H9 (cell line): ENCODE data around the gene NPLOC4. TPM values are rescaled to one million over a fixed set of nuclear protein-coding genes. Genes with fewer than 3 reads are reported as not detected.

Experiments used
- DNase-seq: peaks from one replicate; pipeline ENCODE4 v3.0.0-alpha.2; 2017
- H2AFZ ChIP-seq: one replicate; pipeline ENCODE4 v1.6.1; 2013; ENCODE audit warnings: mild to moderate bottlenecking, low read length, control low read depth, moderate library complexity
- H2AK5ac ChIP-seq: 2 replicates; pipeline ENCODE4 v1.6.1; 2013; ENCODE audit warnings: low read length, control low read depth, mixed read lengths; ENCODE audit not compliant: insufficient read length
- H2BK120ac ChIP-seq: one replicate; pipeline ENCODE4 v1.6.1; 2013; ENCODE audit warnings: low read depth, mild to moderate bottlenecking, low read length, control low read depth, inconsistent platforms; ENCODE audit not compliant: poor library complexity, severe bottlenecking
- H2BK12ac ChIP-seq: 2 replicates; pipeline ENCODE4 v1.6.1; 2013; ENCODE audit warnings: low read length, control low read depth, mixed read lengths, low read depth; ENCODE audit not compliant: insufficient read length
- H2BK15ac ChIP-seq: 2 replicates; pipeline ENCODE4 v1.6.1; 2013; ENCODE audit warnings: low read depth, low read length, control low read depth
- H2BK20ac ChIP-seq: one replicate; pipeline ENCODE4 v1.6.1; 2013; ENCODE audit warnings: low read depth, mild to moderate bottlenecking, low read length, control low read depth, inconsistent platforms; ENCODE audit not compliant: poor library complexity, severe bottlenecking
- H2BK5ac ChIP-seq: 2 replicates; pipeline ENCODE4 v1.6.1; 2013; ENCODE audit warnings: low read length, control low read depth, mixed read lengths; ENCODE audit not compliant: insufficient read length
- H3K14ac ChIP-seq: 2 replicates; pipeline ENCODE4 v1.6.1; 2013; ENCODE audit warnings: low read length, control low read depth; ENCODE audit not compliant: insufficient read depth
- H3K18ac ChIP-seq: 2 replicates; pipeline ENCODE4 v1.6.1; 2013; ENCODE audit warnings: low read depth, mild to moderate bottlenecking, mixed read lengths, low read length, control low read depth; ENCODE audit not compliant: insufficient read length
- H3K23ac ChIP-seq: 2 replicates; pipeline ENCODE4 v1.6.1; 2013; ENCODE audit warnings: low read length, control low read depth, mixed read lengths, low read depth; ENCODE audit not compliant: insufficient read length
- H3K23me2 ChIP-seq: 2 replicates; pipeline ENCODE4 v1.6.1; 2013; ENCODE audit warnings: low read depth, mild to moderate bottlenecking, mixed read lengths, low read length, control low read depth; ENCODE audit not compliant: insufficient read length, poor library complexity, severe bottlenecking
- H3K27ac ChIP-seq: 2 replicates; pipeline ENCODE4 v1.5.1; 2013; ENCODE audit warnings: low read length, control low read depth, mixed read lengths, low read depth; ENCODE audit not compliant: insufficient read length
- H3K27me3 ChIP-seq: 2 replicates; pipeline ENCODE4 v1.6.1; 2013; ENCODE audit warnings: low read length, control low read depth, inconsistent platforms; ENCODE audit not compliant: insufficient read depth
- H3K4ac ChIP-seq: 2 replicates; pipeline ENCODE4 v1.6.1; 2013; ENCODE audit warnings: low read depth, mild to moderate bottlenecking, control low read depth, inconsistent platforms, low read length, moderate library complexity
- H3K4me1 ChIP-seq: 2 replicates; pipeline ENCODE4 v1.6.1; 2013; ENCODE audit warnings: low read length, control low read depth, inconsistent platforms; ENCODE audit not compliant: insufficient read depth
- H3K4me2 ChIP-seq: 2 replicates; pipeline ENCODE4 v1.6.1; 2013; ENCODE audit warnings: low read length, control low read depth, mixed read lengths; ENCODE audit not compliant: insufficient read length, insufficient read depth
- H3K56ac ChIP-seq: 2 replicates; pipeline ENCODE4 v1.6.1; 2013; ENCODE audit warnings: low read depth, mild to moderate bottlenecking, mixed read lengths, low read length, control low read depth; ENCODE audit not compliant: insufficient read length
- H3K79me1 ChIP-seq: 2 replicates; pipeline ENCODE4 v1.6.1; 2013; ENCODE audit warnings: low read depth, mild to moderate bottlenecking, moderate library complexity, low read length, control low read depth, inconsistent platforms; ENCODE audit not compliant: insufficient read depth, poor library complexity, severe bottlenecking
- H3K79me2 ChIP-seq: 2 replicates; pipeline ENCODE4 v1.6.1; 2013; ENCODE audit warnings: low read length, control low read depth, inconsistent platforms; ENCODE audit not compliant: insufficient read depth
- H3K9ac ChIP-seq: 2 replicates; pipeline ENCODE4 v1.6.1; 2013; ENCODE audit warnings: low read length, control low read depth, mixed read lengths; ENCODE audit not compliant: insufficient read length; ENCODE audit errors: extremely low read depth
- H3K9me3 ChIP-seq: one replicate; pipeline ENCODE4 v1.6.1; 2013; ENCODE audit warnings: low read depth, low read length, inconsistent platforms; ENCODE audit not compliant: control insufficient read depth
- H3T11ph ChIP-seq: one replicate; pipeline ENCODE4 v1.6.1; 2013; ENCODE audit warnings: mild to moderate bottlenecking, low read length, control low read depth, inconsistent platforms
- H4K20me1 ChIP-seq: one replicate; pipeline ENCODE4 v1.6.1; 2013; ENCODE audit not compliant: control insufficient read depth, insufficient read length, insufficient read depth
- H4K5ac ChIP-seq: 2 replicates; pipeline ENCODE4 v1.6.1; 2013; ENCODE audit warnings: low read depth, mild to moderate bottlenecking, mixed read lengths, low read length, control low read depth; ENCODE audit not compliant: insufficient read length
- H4K8ac ChIP-seq: replicated peaks from 2 replicates; pipeline ENCODE4 v1.6.1; 2013; ENCODE audit warnings: low read length, control low read depth, mixed read lengths, low read depth; ENCODE audit not compliant: insufficient read length
- H4K91ac ChIP-seq: 2 replicates; pipeline ENCODE4 v1.6.1; 2013; ENCODE audit warnings: low read depth, mild to moderate bottlenecking, moderate library complexity, mixed read lengths, low read length, control low read depth; ENCODE audit not compliant: insufficient read length
- H3K27ac Mint-ChIP-seq, 3 experiments: 2 replicates in 2 of 3; 3 replicates in 1 of 3; pipeline ENCODE4 v1.8.0; 2020 to 2021; ENCODE audit warnings: mixed read lengths in 3 of 3, mild to moderate bottlenecking in 1 of 3, moderate library complexity in 1 of 3
- H3K27me3 Mint-ChIP-seq: 2 replicates; pipeline ENCODE4 v1.8.0; 2021; ENCODE audit warnings: low read depth, mild to moderate bottlenecking, moderate library complexity, mixed read lengths
- H3K36me3 Mint-ChIP-seq, 3 experiments: 2 replicates in 2 of 3; 3 replicates in 1 of 3; pipeline ENCODE4 v1.8.0; 2020 to 2021; ENCODE audit warnings: low read depth in 3 of 3, mixed read lengths in 3 of 3; ENCODE audit not compliant: insufficient read depth in 1 of 3
- H3K4me1 Mint-ChIP-seq, 2 experiments: 2 replicates each; pipeline ENCODE4 v1.8.0; 2020; ENCODE audit warnings: mixed read lengths in 2 of 2
- H3K4me3 Mint-ChIP-seq, 2 experiments: 2 replicates in 1 of 2; 3 replicates in 1 of 2; pipeline ENCODE4 v1.8.0; 2020 to 2021; ENCODE audit warnings: mild to moderate bottlenecking in 2 of 2, mixed read lengths in 2 of 2, moderate library complexity in 1 of 2
- H3K9me3 Mint-ChIP-seq, 2 experiments: 2 replicates in 1 of 2; 3 replicates in 1 of 2; pipeline ENCODE4 v1.8.0; 2020; ENCODE audit warnings: mild to moderate bottlenecking in 2 of 2, mixed read lengths in 2 of 2, moderate library complexity in 1 of 2
- CTCF ChIP-seq: fragments of 200-600 bp; sonication (generic); conservative IDR thresholded peaks from 3 replicates; pipeline ENCODE4 v1.8.0; 2021; ENCODE audit warnings: antibody characterized with exemption, mild to moderate bottlenecking
- WGBS: extraction: QIAGEN DNeasy Blood & Tissue Kit; methylation state at CpG from one replicate; pipeline ENCODE4 v1.1.7; 2013; ENCODE audit warnings: missing lambda C conversion rate, low lambda C conversion rate, mixed read lengths; ENCODE audit not compliant: insufficient read length; ENCODE audit errors: extremely low coverage; 5-methylcytosine and 5-hydroxymethylcytosine counted together
- total RNA-seq: library from RNA; stranded (reverse); gene quantifications from 2 replicates; pipeline ENCODE4 v1.2.1, GENCODE V29; 2021

Gene NPLOC4
- total RNA-seq, 1 experiment from 2014 or later, result 103 TPM

DNA sequence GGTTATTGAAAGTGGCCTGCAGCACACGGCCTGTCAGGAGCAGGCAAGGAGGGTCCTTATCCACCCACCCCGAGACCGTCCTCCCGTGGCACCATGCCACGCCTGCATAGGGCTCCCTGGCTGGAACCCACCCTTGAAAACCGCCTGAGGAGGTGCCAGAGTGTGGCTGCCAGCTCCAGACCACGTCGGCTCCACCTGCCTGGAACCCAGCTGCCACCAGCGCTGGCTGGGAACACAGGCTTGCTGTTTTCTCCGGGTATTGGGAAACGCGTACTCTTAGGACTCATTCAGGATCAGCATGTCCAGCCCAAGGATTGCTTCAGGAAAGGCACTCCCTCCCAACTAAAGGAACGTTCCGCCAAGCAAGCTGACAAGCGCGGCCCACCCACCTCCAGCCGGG is 40.0 kb upstream of the NPLOC4 start:
- Histone ChIP-seq H2BK12ac (no peak overlapping the region), H3K4me2 (no peak overlapping the region), H4K91ac (no peak overlapping the region), H2BK120ac (no peak overlapping the region), H3K23ac (no peak overlapping the region), H3K9me3 (no peaks in the 10 kb centered on the region), H3K79me1 (no peaks in the 10 kb centered on the region), H3K79me2 (no peaks in the 10 kb centered on the region), H2BK15ac (no peak overlapping the region), H2BK5ac (no peak overlapping the region), H3K4ac (no peak overlapping the region), H2AK5ac (no peak overlapping the region), H3T11ph (no peak overlapping the region), H3K4me1 (no peaks in the 10 kb centered on the region), H3K27me3 (no peaks in the 10 kb centered on the region), H3K18ac (no peak overlapping the region), H2AFZ (no peak overlapping the region), H3K27ac (no peak overlapping the region), H3K14ac (no peak overlapping the region), H3K9ac (no peak overlapping the region), H3K56ac (no peak overlapping the region), H3K23me2 (no peaks in the 10 kb centered on the region), H2BK20ac (no peak overlapping the region), H4K20me1 (no peaks in the 10 kb centered on the region), H4K5ac (no peak overlapping the region), H4K8ac (no peak overlapping the region)
- Mint-ChIP-seq H3K4me1 (peaks cover 0 to 2% of the 10 kb centered on the region in 2 experiments; a peak in 1 of 4 replicates), H3K27me3 (no peaks in the 10 kb centered on the region; the same call in 1 of the 2 replicates), H3K9me3 (no peaks in the 10 kb centered on the region), H3K27ac (no peak overlapping the region), H3K36me3 (peaks cover 13 to 40% (median 36%) of the 10 kb centered on the region in 3 experiments; a peak in 6 of 7 replicates), H3K4me3 (no peak overlapping the region)
- DNase-seq, result no peak
- no peak for TF ChIP-seq CTCF
- no CpG with 5 or more reads among the region's 17 CpGs for WGBS
